Astrocyte (in vitro differentiated cells and primary cell): ENCODE measurements around the gene MEGF10. TPM values are rescaled to one million over a fixed set of nuclear protein-coding genes. Genes with fewer than 3 reads are reported as not detected.

Source experiments
- DNase-seq: peaks from one replicate; pipeline ENCODE4 v3.0.0-alpha.2; 2010; ENCODE audit warnings: low read depth
- FAIRE-seq: peaks from 2 replicates; lab custom pipeline; 2011; peaks lifted over from hg19 to GRCh38; lab: Jason Lieb, UNC
- H2AFZ ChIP-seq: 2 replicates; pipeline ENCODE4 v1.6.0; 2012; ENCODE audit warnings: low read depth, low read length, inconsistent platforms
- H3K27ac ChIP-seq: 2 replicates; pipeline ENCODE4 v1.5.1; 2011; ENCODE audit warnings: low read depth, low read length, inconsistent platforms
- H3K27me3 ChIP-seq: 2 replicates; pipeline ENCODE4 v1.6.0; 2011; ENCODE audit warnings: low read length, inconsistent platforms; ENCODE audit not compliant: insufficient read depth
- H3K36me3 ChIP-seq: 2 replicates; pipeline ENCODE4 v1.5.1; 2011; ENCODE audit warnings: low read length, inconsistent platforms; ENCODE audit not compliant: insufficient read depth
- H3K4me1 ChIP-seq: 2 replicates; pipeline ENCODE4 v1.5.1; 2011; ENCODE audit warnings: low read length, inconsistent platforms; ENCODE audit not compliant: insufficient read depth
- H3K4me2 ChIP-seq: 2 replicates; pipeline ENCODE4 v1.6.0; 2012; ENCODE audit warnings: low read length, inconsistent platforms
- H3K4me3 ChIP-seq: 2 replicates; pipeline ENCODE4 v1.5.1; 2011; ENCODE audit warnings: low read depth, mild to moderate bottlenecking, low read length, inconsistent platforms; ENCODE audit not compliant: insufficient read depth
- H3K79me2 ChIP-seq: 2 replicates; pipeline ENCODE4 v1.6.0; 2012; ENCODE audit warnings: mild to moderate bottlenecking, low read length, inconsistent platforms; ENCODE audit not compliant: insufficient read depth
- H3K9ac ChIP-seq: 2 replicates; pipeline ENCODE4 v1.6.0; 2012; ENCODE audit warnings: mild to moderate bottlenecking, low read length, inconsistent platforms
- H3K9me3 ChIP-seq: 2 replicates; pipeline ENCODE4 v1.5.1; 2012; ENCODE audit warnings: low read depth, mild to moderate bottlenecking, low read length, inconsistent platforms; ENCODE audit not compliant: insufficient read depth
- H4K20me1 ChIP-seq: 2 replicates; pipeline ENCODE4 v1.6.0; 2012; ENCODE audit warnings: low read length, inconsistent platforms; ENCODE audit not compliant: insufficient read depth
- H3K27ac Mint-ChIP-seq: one replicate; pipeline ENCODE4 v1.8.0; 2021; ENCODE audit warnings: mild to moderate bottlenecking, mixed read lengths; ENCODE audit not compliant: unreplicated experiment
- H3K27me3 Mint-ChIP-seq: one replicate; pipeline ENCODE4 v1.8.0; 2021; ENCODE audit warnings: low read depth, mixed read lengths; ENCODE audit not compliant: unreplicated experiment
- H3K36me3 Mint-ChIP-seq: one replicate; pipeline ENCODE4 v1.8.0; 2021; ENCODE audit warnings: low read depth, mixed read lengths; ENCODE audit not compliant: unreplicated experiment
- H3K4me1 Mint-ChIP-seq: one replicate; pipeline ENCODE4 v1.8.0; 2021; ENCODE audit warnings: low read depth, mixed read lengths; ENCODE audit not compliant: unreplicated experiment
- H3K4me3 Mint-ChIP-seq: one replicate; pipeline ENCODE4 v1.8.0; 2021; ENCODE audit warnings: mild to moderate bottlenecking, moderate library complexity, mixed read lengths; ENCODE audit not compliant: unreplicated experiment
- H3K9me3 Mint-ChIP-seq: one replicate; pipeline ENCODE4 v1.8.0; 2021; ENCODE audit warnings: mild to moderate bottlenecking, mixed read lengths; ENCODE audit not compliant: unreplicated experiment
- CTCF ChIP-seq: IDR thresholded peaks from 2 replicates; pipeline ENCODE4 v1.5.1; 2011; ENCODE audit warnings: low read depth, mild to moderate bottlenecking, inconsistent platforms, low read length, moderate library complexity; ENCODE audit not compliant: insufficient read depth
- EZH2 ChIP-seq: IDR thresholded peaks from 2 replicates; pipeline ENCODE4 v1.6.1; 2012; ENCODE audit warnings: mild to moderate bottlenecking, low read length, inconsistent platforms; ENCODE audit not compliant: insufficient read depth
- total RNA-seq: library from RNA; stranded (reverse); gene quantifications from 2 replicates; pipeline ENCODE4 v1.2.1, GENCODE V29; 2021

The MEGF10 gene
- total RNA-seq, 1 donor from 2014 or later, result 15.8 TPM

- H3K4me3 Mint-ChIP-seq, result no peak overlapping the region
- Histone ChIP-seq H3K9me3 (no peaks in the 10 kb centered on the region), H4K20me1 (no peaks in the 10 kb centered on the region), H3K4me3 (no peak overlapping the region), H3K27ac (no peak overlapping the region), H3K4me2 (no peak overlapping the region), H3K79me2 (no peaks in the 10 kb centered on the region), H3K36me3 (no peaks in the 10 kb centered on the region), H3K27me3 (peaks cover 6% of the 10 kb centered on the region), H2AFZ (no peak overlapping the region), H3K4me1 (peaks cover 8% of the 10 kb centered on the region), H3K9ac (no peak overlapping the region)
- no peaks in the 10 kb centered on the region for H3K27me3 Mint-ChIP-seq
- DNase-seq (no peak), FAIRE-seq (no peak)
- H3K36me3 Mint-ChIP-seq, result peaks cover 7% of the 10 kb centered on the region
- H3K27ac Mint-ChIP-seq, result no peak overlapping the region
- no peak for TF ChIP-seq EZH2
- TF ChIP-seq CTCF, result no peak
- H3K4me1 Mint-ChIP-seq, result peaks cover 18% of the 10 kb centered on the region
- no peaks in the 10 kb centered on the region for H3K9me3 Mint-ChIP-seq
These were observed 64.7 kb downstream of the MEGF10 start for GRCh38 chr5:127355337-127355736.

- Histone ChIP-seq H3K36me3 (no peaks in the 10 kb centered on the region), H4K20me1 (no peaks in the 10 kb centered on the region), H2AFZ (no peak overlapping the region), H3K27ac (no peak overlapping the region), H3K9me3 (no peaks in the 10 kb centered on the region), H3K4me2 (peak overlapping the region; percentile 31), H3K27me3 (peaks cover 6% of the 10 kb centered on the region), H3K4me1 (peaks cover 4% of the 10 kb centered on the region), H3K9ac (no peak overlapping the region), H3K4me3 (no peak overlapping the region), H3K79me2 (no peaks in the 10 kb centered on the region)
- no peak overlapping the region for H3K4me3 Mint-ChIP-seq
- H3K27ac Mint-ChIP-seq, result peak overlapping the region; percentile 2
- no peaks in the 10 kb centered on the region for H3K9me3 Mint-ChIP-seq
- FAIRE-seq, result no peak
- TF ChIP-seq EZH2 (no peak), CTCF (no peak)
- no peaks in the 10 kb centered on the region for H3K36me3 Mint-ChIP-seq
- H3K27me3 Mint-ChIP-seq, result no peaks in the 10 kb centered on the region
- peak; percentile 25 for DNase-seq
- peaks cover 14% of the 10 kb centered on the region for H3K4me1 Mint-ChIP-seq
These were observed 67.7 kb downstream of the MEGF10 start for GRCh38 chr5:127358284-127358683.

- H3K36me3 Mint-ChIP-seq, result no peaks in the 10 kb centered on the region
- H3K4me1 Mint-ChIP-seq, result peaks cover 14% of the 10 kb centered on the region
- Histone ChIP-seq H3K9me3 (no peaks in the 10 kb centered on the region), H3K9ac (no peak overlapping the region), H3K27me3 (peaks cover 6% of the 10 kb centered on the region), H3K36me3 (no peaks in the 10 kb centered on the region), H3K79me2 (no peaks in the 10 kb centered on the region), H2AFZ (no peak overlapping the region), H3K27ac (no peak overlapping the region), H4K20me1 (no peaks in the 10 kb centered on the region), H3K4me2 (peak overlapping the region; percentile 31), H3K4me1 (peaks cover 4% of the 10 kb centered on the region), H3K4me3 (no peak overlapping the region)
- no peak for FAIRE-seq
- H3K4me3 Mint-ChIP-seq, result no peak overlapping the region
- no peak for TF ChIP-seq EZH2
- TF ChIP-seq CTCF, result no peak
- no peak for DNase-seq
- H3K27me3 Mint-ChIP-seq, result no peaks in the 10 kb centered on the region
- H3K9me3 Mint-ChIP-seq, result no peaks in the 10 kb centered on the region
- no peak overlapping the region for H3K27ac Mint-ChIP-seq
These were observed 68.1 kb downstream of the MEGF10 start for GRCh38 chr5:127358740-127359139.
